HG03039 (cell line): Measurements from ENCODE around the gene KLK12.

ENCODE experiments used
- ATAC-seq: cut with Tn5 transposase; IDR thresholded peaks from one replicate; pipeline ENCODE4 v1.9.1; 2021; ENCODE audit warnings: mild to moderate bottlenecking, moderate library complexity; ENCODE audit not compliant: unreplicated experiment

The KLK12 gene

DNA sequence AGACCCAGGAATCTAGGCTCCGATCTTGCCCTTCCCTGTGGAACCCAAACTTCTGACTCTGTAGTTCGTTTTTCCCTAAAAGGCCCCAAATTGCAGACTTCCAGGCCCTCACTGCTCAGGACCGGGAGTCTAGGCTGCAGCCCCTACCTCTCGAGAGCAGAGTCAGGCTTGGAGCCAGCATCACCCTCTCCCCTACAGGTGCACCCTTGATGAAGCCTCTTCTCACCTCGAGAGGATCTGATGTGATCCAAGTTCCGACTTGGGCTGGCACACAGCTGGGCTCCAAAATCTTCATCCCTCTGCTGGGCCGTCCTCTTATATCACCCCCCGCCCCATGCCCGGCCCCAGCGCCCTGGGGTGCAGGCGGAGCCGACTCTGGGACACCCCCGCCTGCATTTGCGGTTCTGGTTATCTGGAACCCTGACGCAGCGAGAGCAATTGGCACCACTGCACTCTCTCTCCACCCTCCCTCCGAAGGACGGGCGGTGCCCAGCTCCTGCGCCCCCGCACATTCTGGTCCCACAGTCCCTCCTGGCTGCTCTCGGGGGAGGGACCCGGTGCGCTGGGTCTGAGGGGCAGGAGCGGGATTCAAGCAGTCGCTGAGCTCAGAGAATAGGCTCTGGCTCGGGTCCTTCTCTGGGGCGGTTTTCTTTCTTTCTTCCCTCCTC is 51.0 kb downstream of the KLK12 start, which contains the start of gene KLK7:
Gene KLK7, minus strand, starts transcription at position 293 of the 668 bp plus-strand sequence. CDS start 1,518 bp downstream, outside the sequence.
- no peak for ATAC-seq

DNA sequence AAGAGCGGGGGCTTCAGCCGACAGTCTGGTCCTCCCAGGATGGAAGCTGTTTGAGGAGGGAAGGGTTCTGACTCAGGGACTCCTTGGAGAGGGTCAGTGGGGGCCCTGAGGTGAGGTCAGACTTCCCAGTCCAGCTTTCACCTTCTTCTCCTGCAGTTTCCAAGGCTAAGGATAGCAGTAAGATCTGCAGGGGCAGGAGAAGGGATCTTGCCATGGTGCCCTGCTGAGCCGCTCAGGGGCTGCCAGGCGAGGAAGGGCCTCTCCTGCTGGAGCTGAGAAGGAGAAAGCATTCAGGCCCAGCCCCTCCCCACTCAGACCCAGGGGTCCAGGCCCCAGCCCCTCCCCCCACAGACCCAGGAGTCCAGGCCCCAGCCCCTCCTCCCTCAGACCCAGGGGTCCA is 52.6 kb downstream of the KLK12 start:
- no peak for ATAC-seq

DNA sequence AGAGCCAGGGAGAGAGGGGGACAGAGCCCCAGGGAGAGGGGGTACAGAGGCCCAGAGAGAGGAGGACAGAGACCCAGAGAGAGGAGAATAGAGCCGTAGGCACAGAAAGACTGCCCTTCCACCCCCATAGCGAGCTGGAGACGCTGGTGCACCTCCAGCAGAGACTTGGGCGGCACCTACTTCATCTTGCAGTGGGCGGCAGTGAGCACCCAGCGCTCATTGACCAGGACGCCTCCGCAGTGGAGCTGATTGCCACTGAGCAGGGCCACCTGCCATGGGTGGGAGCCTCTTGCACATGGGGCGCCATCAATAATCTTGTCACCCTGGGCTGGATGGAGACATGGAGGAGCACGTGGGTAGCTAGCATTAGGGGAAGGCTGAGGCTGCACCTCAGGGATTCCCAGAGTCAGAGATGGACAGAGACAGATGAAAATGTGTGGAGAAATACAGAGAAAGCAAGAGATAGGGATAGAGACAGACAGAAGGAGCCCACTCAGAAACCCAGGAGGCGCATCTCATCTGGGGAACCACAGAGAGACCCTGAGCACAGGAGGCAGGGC is 53.1 kb downstream of the KLK12 start:
- no peak for ATAC-seq

DNA sequence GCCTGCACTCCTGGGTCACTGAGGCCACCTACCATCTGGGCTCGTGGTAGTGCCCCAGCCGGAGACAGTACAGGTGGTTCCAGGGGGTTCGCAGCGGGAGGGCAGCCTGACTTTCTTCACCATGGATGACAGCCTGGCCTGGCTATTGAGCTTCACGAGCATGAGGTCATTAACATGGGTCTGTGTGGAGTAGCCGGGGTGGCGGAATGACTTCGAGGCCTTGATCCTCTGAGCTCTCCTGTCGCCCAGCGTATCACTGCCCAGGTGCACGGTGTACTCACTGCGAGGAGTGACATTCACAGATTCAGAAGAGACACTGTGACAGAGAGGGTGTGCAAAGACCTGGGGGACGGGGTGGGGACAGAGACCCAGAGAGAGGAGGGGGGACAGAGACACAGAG is 54.6 kb downstream of the KLK12 start:
- ATAC-seq: no peak

DNA sequence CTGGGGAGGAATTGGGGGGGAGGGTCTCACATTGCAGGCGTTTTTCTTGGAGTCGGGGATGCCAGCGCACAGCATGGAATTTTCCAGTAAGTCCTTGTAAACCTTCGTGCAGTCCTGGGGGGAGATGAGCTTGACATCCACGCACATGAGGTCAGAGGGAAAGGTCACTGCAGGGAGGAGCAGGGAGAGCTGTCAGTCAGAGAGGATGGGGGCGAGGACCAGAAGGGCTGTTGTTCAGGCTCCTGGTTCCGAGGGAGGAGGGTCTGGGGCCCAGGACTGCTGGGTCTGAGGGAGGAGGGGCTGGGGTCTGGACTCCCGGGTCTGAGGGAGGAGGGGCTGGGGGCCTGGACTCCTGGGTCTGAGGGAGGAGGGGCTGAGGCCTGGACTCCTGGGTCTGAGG is 55.0 kb downstream of the KLK12 start:
- ATAC-seq: no peak
